GM18520 (cell line): ENCODE measurements around the gene SOS1.
"Not testable (repeated sequence)": the region's sequence is repeated elsewhere in the genome, so short reads cannot be mapped to it uniquely, and the experiment has no call there.

Source experiments
- ATAC-seq: cut with Tn5 transposase; IDR thresholded peaks from one replicate; pipeline ENCODE4 v1.9.1; 2021; ENCODE audit not compliant: unreplicated experiment

Gene SOS1

DNA sequence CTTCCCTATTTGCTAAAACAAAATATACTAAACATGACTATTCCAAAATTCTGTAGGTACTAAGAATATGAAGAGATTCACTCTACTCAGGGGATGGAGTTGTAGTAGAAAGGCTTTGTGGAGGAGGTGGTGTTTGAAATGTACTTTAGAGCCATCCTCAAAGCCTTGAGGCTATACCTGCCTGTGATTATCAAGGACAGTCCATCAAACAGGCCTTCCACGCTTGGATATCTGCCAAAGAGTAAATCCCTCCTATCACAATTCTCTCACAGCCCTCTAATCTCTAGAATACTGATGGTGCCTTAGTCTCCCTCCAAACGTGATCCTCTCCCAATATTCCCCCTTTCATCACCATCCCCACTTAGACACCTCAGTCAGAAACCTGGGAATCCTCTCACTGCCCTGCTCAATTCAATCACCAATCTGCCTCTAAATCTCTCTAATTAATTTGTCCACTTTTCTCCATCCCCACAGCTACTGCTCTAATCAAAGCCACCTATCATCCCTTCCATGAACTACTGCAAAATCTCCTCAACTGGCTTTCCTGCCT lies 13.1 kb downstream of the SOS1 start:
- no peak for ATAC-seq

DNA sequence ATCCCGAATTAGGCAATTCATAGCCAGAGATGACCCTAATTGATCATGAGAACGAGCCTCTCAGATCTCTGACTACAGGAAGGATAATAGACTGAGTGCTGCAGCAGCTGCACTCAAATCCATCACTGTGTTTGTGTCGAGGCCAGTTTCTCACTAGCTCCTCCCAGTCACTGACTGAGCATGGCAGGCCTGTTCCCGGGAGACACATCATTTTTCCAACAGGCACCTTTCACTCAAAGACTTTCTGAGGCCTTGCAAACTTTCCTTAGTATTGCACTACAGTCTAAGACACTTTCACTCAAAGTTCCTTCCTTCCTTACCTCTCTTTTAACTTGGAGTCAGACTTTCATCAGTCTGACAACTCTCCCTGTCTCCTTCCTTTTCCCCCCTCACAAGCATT lies 13.7 kb downstream of the SOS1 start:
- no peak for ATAC-seq

DNA sequence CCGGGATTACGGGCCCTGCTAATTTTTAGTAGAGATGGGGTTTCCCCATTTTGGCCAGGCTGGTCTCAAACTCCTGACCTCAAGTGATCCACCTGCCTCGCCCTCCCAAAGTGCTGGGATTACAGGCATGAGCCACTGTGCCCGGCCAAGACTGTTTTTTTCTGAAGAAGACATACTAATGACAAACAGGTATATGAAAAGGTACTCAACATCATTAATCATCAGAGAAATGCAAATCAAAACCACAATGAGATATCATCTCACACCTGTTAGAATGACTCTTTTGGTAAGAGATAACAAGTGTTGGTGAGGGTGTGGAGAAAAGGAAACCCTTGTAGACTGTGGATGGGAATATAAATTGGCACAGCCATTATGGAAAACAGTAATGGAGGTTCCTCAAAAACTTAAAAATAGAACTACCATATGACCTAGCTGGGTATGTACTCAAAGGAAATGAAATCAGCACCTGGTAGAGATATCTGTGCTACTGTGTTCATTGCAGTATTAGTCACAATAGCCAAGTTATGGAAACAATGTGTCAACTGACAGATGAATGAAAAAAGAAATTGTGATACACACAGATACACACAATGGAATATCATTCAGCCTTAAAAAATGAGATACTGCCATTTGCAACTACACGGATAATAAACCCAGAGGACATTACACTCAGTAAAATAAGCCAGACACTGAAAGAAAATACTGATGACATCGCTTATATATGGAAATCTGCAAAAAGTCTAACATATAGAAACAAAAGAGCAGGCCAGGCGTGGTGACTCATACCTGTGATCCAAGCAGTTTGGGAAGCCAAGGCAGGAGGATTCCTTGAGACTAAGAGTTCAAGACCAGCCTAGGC lies 20.8 kb downstream of the SOS1 start:
- ATAC-seq = peak; percentile 66

- ATAC-seq = no peak
These were observed 21.5 kb downstream of the SOS1 start for GRCh38 chr2:39099310-39099869.

DNA sequence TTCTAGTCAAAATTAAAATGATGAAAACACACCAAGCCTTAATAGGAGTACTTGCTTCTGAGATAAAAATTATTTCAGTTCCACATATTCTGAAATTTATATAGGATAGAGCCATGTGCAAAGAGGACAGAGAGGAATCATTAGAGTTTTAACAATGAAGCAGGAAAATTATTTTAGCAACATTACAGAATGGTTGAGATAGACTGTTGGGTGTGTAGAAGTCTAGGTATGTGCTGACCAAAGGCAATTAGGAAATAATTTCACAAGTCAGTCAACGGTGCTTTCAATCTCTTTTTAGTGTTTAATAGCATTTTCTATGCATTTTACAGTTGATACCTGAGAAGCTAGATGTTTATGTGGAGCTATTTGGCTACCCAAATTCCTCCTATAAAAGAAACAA lies 25.2 kb downstream of the SOS1 start:
- ATAC-seq = no peak

DNA sequence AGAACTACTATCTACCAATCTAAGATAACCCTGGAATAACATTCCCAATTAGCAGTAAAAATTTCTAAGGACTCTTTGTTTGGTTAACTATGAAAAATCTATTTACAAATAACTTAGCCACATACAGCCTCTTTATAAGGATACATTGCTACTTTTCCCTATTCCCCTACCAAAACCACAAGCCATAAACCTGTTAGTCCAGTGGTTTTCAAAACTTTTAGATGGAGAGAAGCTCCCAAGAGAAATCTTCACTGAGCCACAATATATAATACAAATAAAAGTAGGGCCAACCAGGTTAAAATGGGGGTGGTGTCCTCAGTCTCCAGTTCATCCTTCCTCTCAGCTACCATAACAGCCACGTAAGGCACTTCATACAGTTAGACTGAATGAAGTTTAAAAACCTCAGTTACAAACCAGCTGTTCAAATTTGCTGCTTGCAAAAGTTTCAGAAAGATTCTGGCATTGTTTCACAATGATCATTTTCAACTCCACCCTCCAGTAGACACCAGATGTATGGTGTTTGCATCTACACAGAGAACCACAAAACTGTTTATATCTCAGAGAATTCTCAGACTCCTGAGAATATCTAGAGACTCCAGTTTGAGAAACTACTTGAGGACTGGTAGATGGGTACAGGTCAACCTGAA lies 26.0 kb downstream of the SOS1 start:
- peak; percentile 56 for ATAC-seq

DNA sequence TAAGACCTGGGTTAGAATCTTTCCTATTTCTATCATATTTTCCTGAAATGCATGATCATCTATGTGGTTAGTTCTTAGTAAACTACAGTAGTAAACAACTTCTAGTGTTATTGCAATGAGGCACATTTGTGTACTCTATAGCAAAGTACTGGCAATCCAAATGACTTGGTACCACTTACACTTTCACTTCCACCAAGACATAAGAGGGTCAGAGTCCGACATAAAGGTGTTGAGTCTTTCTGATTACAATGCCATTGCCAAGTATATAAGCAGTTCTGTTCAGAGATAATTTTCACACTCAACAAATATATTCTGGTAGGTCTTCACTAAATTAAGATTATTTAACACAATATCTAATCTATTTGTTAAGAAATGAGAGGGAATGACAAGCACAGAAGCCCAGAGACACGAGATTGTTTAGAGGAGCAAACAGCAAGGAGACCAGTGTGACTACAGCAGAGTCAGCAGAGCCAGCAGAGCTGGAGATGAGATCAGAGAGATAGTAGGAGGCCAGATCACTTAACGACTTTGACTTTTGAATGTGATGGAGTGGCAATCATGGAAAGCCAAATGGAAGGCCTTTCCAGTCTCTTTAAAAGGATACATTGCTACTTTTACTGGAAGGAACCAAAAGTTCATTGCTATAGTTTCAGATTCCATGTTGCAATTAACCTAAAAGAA lies 27.5 kb downstream of the SOS1 start:
- peak; percentile 62 for ATAC-seq

DNA sequence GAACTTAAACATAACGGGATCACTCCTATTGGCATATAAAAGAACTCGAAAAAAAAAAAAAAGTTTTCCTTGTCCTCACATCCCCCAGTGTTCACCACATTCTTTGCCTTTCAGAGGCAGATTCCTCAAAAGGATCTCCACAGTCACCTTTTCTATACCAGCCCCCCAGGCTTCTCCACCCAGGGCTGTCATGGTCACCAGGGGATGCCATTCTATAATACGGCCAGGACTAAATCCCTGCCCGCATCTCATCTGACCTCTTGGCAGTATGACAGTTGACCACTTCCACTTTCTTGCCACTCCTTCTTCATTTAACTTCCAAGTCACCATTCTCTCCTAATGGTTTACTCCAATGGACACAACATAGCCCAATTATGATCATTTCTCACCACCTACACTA lies 29.3 kb downstream of the SOS1 start:
- ATAC-seq = no peak

- no peak for ATAC-seq
These were observed 29.8 kb downstream of the SOS1 start for GRCh38 chr2:39091063-39091462.

- no peak for ATAC-seq
These were observed 40.7 kb downstream of the SOS1 start for GRCh38 chr2:39080152-39080551.

GRCh38 chr2:39069890-39070465 lies 50.9 kb downstream of the SOS1 start:
- no peak for ATAC-seq

DNA sequence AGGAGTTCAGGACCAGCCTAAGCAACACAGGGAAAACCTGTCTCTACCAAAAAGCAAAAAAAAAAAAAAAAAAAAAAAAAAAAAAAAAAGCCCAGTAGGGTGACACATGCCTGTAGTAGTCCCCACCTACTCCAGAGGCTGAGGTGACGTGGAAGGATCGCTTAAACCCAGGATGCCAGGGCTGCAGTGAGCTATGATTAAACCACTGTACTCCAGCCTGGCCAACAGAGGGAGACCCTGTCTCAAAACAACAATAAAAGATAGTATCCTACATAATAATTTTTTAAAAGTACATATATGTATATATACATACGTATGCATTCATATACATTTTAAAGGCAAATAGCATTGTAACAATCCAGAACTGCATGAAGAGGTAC lies 51.7 kb downstream of the SOS1 start:
- no peak for ATAC-seq

- no peak for ATAC-seq
These were observed 52.3 kb downstream of the SOS1 start for GRCh38 chr2:39068299-39069135.

DNA sequence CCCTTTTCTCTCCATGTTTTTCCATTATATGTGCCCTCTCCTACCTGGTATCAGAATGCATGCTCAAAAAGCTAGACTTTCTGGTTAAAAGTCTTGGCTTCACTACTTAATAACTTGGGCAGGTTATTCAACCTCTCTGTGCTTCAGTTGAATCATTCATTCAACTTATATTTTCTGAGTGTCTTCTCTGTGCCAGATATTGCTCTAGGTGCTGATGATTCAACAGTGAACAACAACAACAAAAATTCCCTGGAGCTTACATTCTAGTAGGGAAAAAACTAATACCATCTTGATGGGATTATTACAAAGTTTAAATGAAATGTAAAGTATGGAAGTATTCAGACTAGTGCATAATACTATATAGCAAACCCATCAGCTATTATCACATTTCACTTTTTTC lies 55.2 kb downstream of the SOS1 start:
- ATAC-seq = no peak

DNA sequence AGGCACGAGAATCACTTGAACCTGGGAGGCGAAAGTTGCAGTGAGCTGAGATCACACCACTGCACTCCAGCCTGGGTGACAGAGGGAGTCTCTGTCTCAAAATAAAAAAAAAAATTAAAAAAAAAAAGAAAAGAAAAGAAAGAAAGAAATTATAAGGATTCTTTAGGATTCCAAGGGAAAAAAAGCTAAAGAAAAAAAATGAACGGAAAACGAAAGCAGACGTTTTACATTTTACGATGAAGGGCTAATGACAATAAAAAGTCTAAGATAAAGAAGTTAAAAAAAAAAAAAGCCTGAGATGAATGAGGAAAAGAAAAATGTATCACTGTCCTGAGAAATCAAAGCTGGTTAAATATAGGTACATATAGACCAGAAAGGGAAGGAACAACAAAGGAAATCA lies 58.5 kb downstream of the SOS1 start:
- no peak for ATAC-seq

DNA sequence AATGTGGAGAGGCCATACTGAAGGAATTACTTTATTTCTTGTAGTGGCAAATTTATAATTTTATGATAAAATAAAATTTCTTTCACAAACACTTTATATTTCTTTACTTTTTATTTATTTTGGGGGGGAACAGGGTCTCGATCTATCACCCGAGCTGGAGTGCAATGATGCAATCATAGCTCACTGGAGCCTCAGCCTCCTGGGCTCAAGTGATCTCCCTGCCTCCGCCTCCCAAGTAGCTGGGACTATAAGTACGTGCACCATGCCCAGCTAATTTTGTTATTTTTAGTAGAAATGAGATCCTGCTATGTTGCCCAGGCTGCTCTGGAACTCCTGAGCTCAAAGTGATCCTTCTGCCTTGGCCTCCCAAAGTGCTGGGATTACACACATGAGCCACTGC lies 59.6 kb downstream of the SOS1 start:
- ATAC-seq = no peak

DNA sequence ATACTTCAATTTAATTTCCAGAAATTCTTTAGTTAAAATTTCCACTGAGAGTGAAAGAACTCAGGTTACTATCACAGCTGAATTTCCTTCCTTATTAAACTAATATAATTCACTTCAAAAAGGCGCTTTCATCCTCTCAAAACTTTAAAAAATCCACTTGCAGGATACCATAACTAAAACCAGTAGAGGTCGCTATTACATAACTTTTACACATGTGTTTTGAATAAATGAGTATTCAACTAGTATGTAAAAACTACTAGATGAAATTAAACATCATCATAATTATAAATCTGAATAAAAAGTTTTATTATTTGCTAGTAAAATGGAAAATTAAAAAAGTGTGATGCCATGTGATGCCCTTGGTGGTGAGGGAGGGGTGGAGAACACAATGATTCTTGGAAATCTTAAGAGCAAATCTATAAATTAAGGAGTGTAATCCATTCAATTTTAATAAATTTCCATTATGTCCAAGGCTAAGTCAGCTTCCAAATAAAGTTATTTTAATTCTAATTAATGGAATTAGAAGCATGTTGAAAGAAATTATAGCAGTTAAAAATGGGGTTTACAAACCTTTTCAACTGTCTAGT lies 61.4 kb downstream of the SOS1 start:
- no peak for ATAC-seq

DNA sequence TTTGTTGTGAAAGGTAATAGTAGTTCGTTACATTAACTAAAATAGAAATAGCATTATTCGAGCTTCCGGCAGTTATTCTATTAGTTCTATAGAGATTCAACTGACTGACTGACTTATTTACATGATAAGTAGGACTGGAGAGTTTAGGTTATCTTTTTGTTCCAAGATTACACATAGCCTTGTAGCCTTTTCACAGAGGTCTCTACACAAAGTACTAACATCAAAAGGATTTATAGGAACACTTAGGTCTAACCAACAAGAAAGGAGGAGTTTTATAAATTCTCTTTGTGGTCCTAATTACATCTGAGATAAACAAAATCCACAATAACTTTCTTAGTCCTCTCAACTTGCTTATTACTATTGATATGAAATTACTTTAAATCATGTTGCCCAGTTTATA lies 62.8 kb downstream of the SOS1 start:
- no peak for ATAC-seq

DNA sequence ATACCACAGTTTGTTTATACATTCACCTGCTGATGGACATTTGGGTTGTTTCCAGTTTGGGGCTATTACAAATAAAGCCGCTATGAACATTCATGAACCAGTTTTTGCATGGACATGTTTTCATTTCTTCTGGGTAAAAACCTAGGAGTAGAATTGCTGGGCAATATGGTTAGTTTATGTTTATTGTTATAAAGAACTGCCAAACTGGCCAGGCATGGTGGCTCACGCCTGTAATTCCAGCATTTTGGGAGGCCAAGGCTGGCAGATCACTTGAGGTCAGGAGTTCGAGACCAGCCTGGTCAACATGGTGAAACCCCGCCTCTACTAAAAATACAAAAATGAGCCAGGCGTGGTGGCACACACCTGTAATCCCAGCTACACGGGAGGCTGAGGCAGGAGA lies 68.2 kb downstream of the SOS1 start:
- not testable (repeated sequence) for ATAC-seq

- no peak for ATAC-seq
These were observed 70.7 kb downstream of the SOS1 start for GRCh38 chr2:39050109-39050508.
